H9 (cell line): ENCODE data around the gene CPNE7. TPM values are rescaled to one million over a fixed set of nuclear protein-coding genes. Genes with fewer than 3 reads are reported as not detected.

Experiments
- DNase-seq: peaks from one replicate; pipeline ENCODE4 v3.0.0-alpha.2; 2017
- H2AFZ ChIP-seq: one replicate; pipeline ENCODE4 v1.6.1; 2013; ENCODE audit warnings: mild to moderate bottlenecking, low read length, control low read depth, moderate library complexity
- H2AK5ac ChIP-seq: 2 replicates; pipeline ENCODE4 v1.6.1; 2013; ENCODE audit warnings: low read length, control low read depth, mixed read lengths; ENCODE audit not compliant: insufficient read length
- H2BK120ac ChIP-seq: one replicate; pipeline ENCODE4 v1.6.1; 2013; ENCODE audit warnings: low read depth, mild to moderate bottlenecking, low read length, control low read depth, inconsistent platforms; ENCODE audit not compliant: poor library complexity, severe bottlenecking
- H2BK12ac ChIP-seq: 2 replicates; pipeline ENCODE4 v1.6.1; 2013; ENCODE audit warnings: low read length, control low read depth, mixed read lengths, low read depth; ENCODE audit not compliant: insufficient read length
- H2BK15ac ChIP-seq: 2 replicates; pipeline ENCODE4 v1.6.1; 2013; ENCODE audit warnings: low read depth, low read length, control low read depth
- H2BK20ac ChIP-seq: one replicate; pipeline ENCODE4 v1.6.1; 2013; ENCODE audit warnings: low read depth, mild to moderate bottlenecking, low read length, control low read depth, inconsistent platforms; ENCODE audit not compliant: poor library complexity, severe bottlenecking
- H2BK5ac ChIP-seq: 2 replicates; pipeline ENCODE4 v1.6.1; 2013; ENCODE audit warnings: low read length, control low read depth, mixed read lengths; ENCODE audit not compliant: insufficient read length
- H3K14ac ChIP-seq: 2 replicates; pipeline ENCODE4 v1.6.1; 2013; ENCODE audit warnings: low read length, control low read depth; ENCODE audit not compliant: insufficient read depth
- H3K18ac ChIP-seq: 2 replicates; pipeline ENCODE4 v1.6.1; 2013; ENCODE audit warnings: low read depth, mild to moderate bottlenecking, mixed read lengths, low read length, control low read depth; ENCODE audit not compliant: insufficient read length
- H3K23ac ChIP-seq: 2 replicates; pipeline ENCODE4 v1.6.1; 2013; ENCODE audit warnings: low read length, control low read depth, mixed read lengths, low read depth; ENCODE audit not compliant: insufficient read length
- H3K23me2 ChIP-seq: 2 replicates; pipeline ENCODE4 v1.6.1; 2013; ENCODE audit warnings: low read depth, mild to moderate bottlenecking, mixed read lengths, low read length, control low read depth; ENCODE audit not compliant: insufficient read length, poor library complexity, severe bottlenecking
- H3K27ac ChIP-seq: 2 replicates; pipeline ENCODE4 v1.5.1; 2013; ENCODE audit warnings: low read length, control low read depth, mixed read lengths, low read depth; ENCODE audit not compliant: insufficient read length
- H3K27me3 ChIP-seq: 2 replicates; pipeline ENCODE4 v1.6.1; 2013; ENCODE audit warnings: low read length, control low read depth, inconsistent platforms; ENCODE audit not compliant: insufficient read depth
- H3K4ac ChIP-seq: 2 replicates; pipeline ENCODE4 v1.6.1; 2013; ENCODE audit warnings: low read depth, mild to moderate bottlenecking, control low read depth, inconsistent platforms, low read length, moderate library complexity
- H3K4me1 ChIP-seq: 2 replicates; pipeline ENCODE4 v1.6.1; 2013; ENCODE audit warnings: low read length, control low read depth, inconsistent platforms; ENCODE audit not compliant: insufficient read depth
- H3K4me2 ChIP-seq: 2 replicates; pipeline ENCODE4 v1.6.1; 2013; ENCODE audit warnings: low read length, control low read depth, mixed read lengths; ENCODE audit not compliant: insufficient read length, insufficient read depth
- H3K56ac ChIP-seq: 2 replicates; pipeline ENCODE4 v1.6.1; 2013; ENCODE audit warnings: low read depth, mild to moderate bottlenecking, mixed read lengths, low read length, control low read depth; ENCODE audit not compliant: insufficient read length
- H3K79me1 ChIP-seq: 2 replicates; pipeline ENCODE4 v1.6.1; 2013; ENCODE audit warnings: low read depth, mild to moderate bottlenecking, moderate library complexity, low read length, control low read depth, inconsistent platforms; ENCODE audit not compliant: insufficient read depth, poor library complexity, severe bottlenecking
- H3K79me2 ChIP-seq: 2 replicates; pipeline ENCODE4 v1.6.1; 2013; ENCODE audit warnings: low read length, control low read depth, inconsistent platforms; ENCODE audit not compliant: insufficient read depth
- H3K9ac ChIP-seq: 2 replicates; pipeline ENCODE4 v1.6.1; 2013; ENCODE audit warnings: low read length, control low read depth, mixed read lengths; ENCODE audit not compliant: insufficient read length; ENCODE audit errors: extremely low read depth
- H3K9me3 ChIP-seq: one replicate; pipeline ENCODE4 v1.6.1; 2013; ENCODE audit warnings: low read depth, low read length, inconsistent platforms; ENCODE audit not compliant: control insufficient read depth
- H3T11ph ChIP-seq: one replicate; pipeline ENCODE4 v1.6.1; 2013; ENCODE audit warnings: mild to moderate bottlenecking, low read length, control low read depth, inconsistent platforms
- H4K20me1 ChIP-seq: one replicate; pipeline ENCODE4 v1.6.1; 2013; ENCODE audit not compliant: control insufficient read depth, insufficient read length, insufficient read depth
- H4K5ac ChIP-seq: 2 replicates; pipeline ENCODE4 v1.6.1; 2013; ENCODE audit warnings: low read depth, mild to moderate bottlenecking, mixed read lengths, low read length, control low read depth; ENCODE audit not compliant: insufficient read length
- H4K8ac ChIP-seq: replicated peaks from 2 replicates; pipeline ENCODE4 v1.6.1; 2013; ENCODE audit warnings: low read length, control low read depth, mixed read lengths, low read depth; ENCODE audit not compliant: insufficient read length
- H4K91ac ChIP-seq: 2 replicates; pipeline ENCODE4 v1.6.1; 2013; ENCODE audit warnings: low read depth, mild to moderate bottlenecking, moderate library complexity, mixed read lengths, low read length, control low read depth; ENCODE audit not compliant: insufficient read length
- H3K27ac Mint-ChIP-seq, 3 experiments: 2 replicates in 2 of 3; 3 replicates in 1 of 3; pipeline ENCODE4 v1.8.0; 2020 to 2021; ENCODE audit warnings: mixed read lengths in 3 of 3, mild to moderate bottlenecking in 1 of 3, moderate library complexity in 1 of 3
- H3K27me3 Mint-ChIP-seq: 2 replicates; pipeline ENCODE4 v1.8.0; 2021; ENCODE audit warnings: low read depth, mild to moderate bottlenecking, moderate library complexity, mixed read lengths
- H3K36me3 Mint-ChIP-seq, 3 experiments: 2 replicates in 2 of 3; 3 replicates in 1 of 3; pipeline ENCODE4 v1.8.0; 2020 to 2021; ENCODE audit warnings: low read depth in 3 of 3, mixed read lengths in 3 of 3; ENCODE audit not compliant: insufficient read depth in 1 of 3
- H3K4me1 Mint-ChIP-seq, 2 experiments: 2 replicates each; pipeline ENCODE4 v1.8.0; 2020; ENCODE audit warnings: mixed read lengths in 2 of 2
- H3K4me3 Mint-ChIP-seq, 2 experiments: 2 replicates in 1 of 2; 3 replicates in 1 of 2; pipeline ENCODE4 v1.8.0; 2020 to 2021; ENCODE audit warnings: mild to moderate bottlenecking in 2 of 2, mixed read lengths in 2 of 2, moderate library complexity in 1 of 2
- H3K9me3 Mint-ChIP-seq, 2 experiments: 2 replicates in 1 of 2; 3 replicates in 1 of 2; pipeline ENCODE4 v1.8.0; 2020; ENCODE audit warnings: mild to moderate bottlenecking in 2 of 2, mixed read lengths in 2 of 2, moderate library complexity in 1 of 2
- WGBS: extraction: QIAGEN DNeasy Blood & Tissue Kit; methylation state at CpG from one replicate; pipeline ENCODE4 v1.1.7; 2013; ENCODE audit warnings: missing lambda C conversion rate, low lambda C conversion rate, mixed read lengths; ENCODE audit not compliant: insufficient read length; ENCODE audit errors: extremely low coverage; 5-methylcytosine and 5-hydroxymethylcytosine counted together
- total RNA-seq: library from RNA; stranded (reverse); gene quantifications from 2 replicates; pipeline ENCODE4 v1.2.1, GENCODE V29; 2021
- TF ChIP-seq, protein P1 (sequence below): fragments of 200-600 bp; sonication (generic); conservative IDR thresholded peaks from 3 replicates; pipeline ENCODE4 v1.8.0; 2021; ENCODE audit warnings: antibody characterized with exemption, mild to moderate bottlenecking

CPNE7 gene
- total RNA-seq, 1 experiment from 2014 or later: 23.4 TPM

GRCh38 chr16:89607453-89607852 is 31.9 kb downstream of the CPNE7 start:
- no peak overlapping the region for H3K27ac ChIP-seq
- H2BK120ac ChIP-seq: no peak overlapping the region
- no peak overlapping the region for H2AK5ac ChIP-seq
- no peaks in the 10 kb centered on the region for H4K20me1 ChIP-seq
- no peaks in the 10 kb centered on the region; a peak in 1 of 5 replicates for H3K9me3 Mint-ChIP-seq
- TF ChIP-seq, protein P1, sequence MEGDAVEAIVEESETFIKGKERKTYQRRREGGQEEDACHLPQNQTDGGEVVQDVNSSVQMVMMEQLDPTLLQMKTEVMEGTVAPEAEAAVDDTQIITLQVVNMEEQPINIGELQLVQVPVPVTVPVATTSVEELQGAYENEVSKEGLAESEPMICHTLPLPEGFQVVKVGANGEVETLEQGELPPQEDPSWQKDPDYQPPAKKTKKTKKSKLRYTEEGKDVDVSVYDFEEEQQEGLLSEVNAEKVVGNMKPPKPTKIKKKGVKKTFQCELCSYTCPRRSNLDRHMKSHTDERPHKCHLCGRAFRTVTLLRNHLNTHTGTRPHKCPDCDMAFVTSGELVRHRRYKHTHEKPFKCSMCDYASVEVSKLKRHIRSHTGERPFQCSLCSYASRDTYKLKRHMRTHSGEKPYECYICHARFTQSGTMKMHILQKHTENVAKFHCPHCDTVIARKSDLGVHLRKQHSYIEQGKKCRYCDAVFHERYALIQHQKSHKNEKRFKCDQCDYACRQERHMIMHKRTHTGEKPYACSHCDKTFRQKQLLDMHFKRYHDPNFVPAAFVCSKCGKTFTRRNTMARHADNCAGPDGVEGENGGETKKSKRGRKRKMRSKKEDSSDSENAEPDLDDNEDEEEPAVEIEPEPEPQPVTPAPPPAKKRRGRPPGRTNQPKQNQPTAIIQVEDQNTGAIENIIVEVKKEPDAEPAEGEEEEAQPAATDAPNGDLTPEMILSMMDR: no peak
- peak overlapping the region in 1 of 3 experiments; percentile 82; a peak in 1 of 7 replicates for H3K27ac Mint-ChIP-seq
- H2BK15ac ChIP-seq: no peak overlapping the region
- H3K23me2 ChIP-seq: peaks cover 2% of the 10 kb centered on the region
- no peak overlapping the region for H2AFZ ChIP-seq
- H4K91ac ChIP-seq: no peak overlapping the region
- no peak for DNase-seq
- no peaks in the 10 kb centered on the region for H3K27me3 ChIP-seq
- H3K18ac ChIP-seq: no peak overlapping the region
- no peak overlapping the region for H2BK12ac ChIP-seq
- H3K9ac ChIP-seq: no peak overlapping the region
- H3K56ac ChIP-seq: no peak overlapping the region
- H3K4me2 ChIP-seq: no peak overlapping the region
- H4K8ac ChIP-seq: no peak overlapping the region
- H4K5ac ChIP-seq: no peak overlapping the region
- H3K14ac ChIP-seq: no peak overlapping the region
- no peaks in the 10 kb centered on the region for H3K79me2 ChIP-seq
- no peak overlapping the region for H2BK20ac ChIP-seq
- H3K9me3 ChIP-seq: no peaks in the 10 kb centered on the region
- no peak overlapping the region for H3K4ac ChIP-seq
- WGBS: no CpG with 5 or more reads among the region's 9 CpGs
- no peak overlapping the region for H3K4me3 Mint-ChIP-seq
- H3K4me1 Mint-ChIP-seq: peaks cover 5% of the 10 kb centered on the region in 2 experiments
- no peaks in the 10 kb centered on the region for H3K79me1 ChIP-seq
- peaks cover 5% of the 10 kb centered on the region for H3K27me3 Mint-ChIP-seq
- no peak overlapping the region for H3T11ph ChIP-seq
- H2BK5ac ChIP-seq: no peak overlapping the region
- H3K23ac ChIP-seq: no peak overlapping the region
- no peaks in the 10 kb centered on the region; the same call in 1 of the 2 replicates for H3K4me1 ChIP-seq
- H3K36me3 Mint-ChIP-seq: no peaks in the 10 kb centered on the region
